ENCODE measurements around the gene RPS29.

- TF ChIP-seq EZH2 (IDR thresholded peaks at IDR 0.05) (no peak), POLR2AphosphoS5 (IDR thresholded peaks at IDR 0.05; ENCODE audit: borderline replicate concordance, low read depth, low read length) (no peak), FOXP2 (optimal IDR thresholded peaks at IDR 0.05; ENCODE audit: control extremely low read depth, extremely low read length, insufficient read depth) (no peak)
These were observed 31.8 kb upstream of the RPS29 start for GRCh38 chr14:49617852-49618519.

Measured in SK-N-MC (cell line).